Trophoblast cell (in vitro differentiated cells and primary cell): ENCODE measurements around the gene TEX2.
A peak's percentile ranks its signal among the peaks of the same experiment; 100 is the strongest.

Source experiments
- DNase-seq, 2 donors: peaks; one replicate each; pipeline ENCODE4 v3.0.0-alpha.2; 2016
- H2AFZ ChIP-seq: 2 replicates; pipeline ENCODE4 v1.6.1; 2013; ENCODE audit warnings: low read length, moderate library complexity, mild to moderate bottlenecking; ENCODE audit not compliant: insufficient read depth, poor library complexity
- H2AK5ac ChIP-seq: 2 replicates; pipeline ENCODE4 v1.6.1; 2013; ENCODE audit warnings: mild to moderate bottlenecking, low read length
- H2BK120ac ChIP-seq: 2 replicates; pipeline ENCODE4 v1.6.1; 2013; ENCODE audit warnings: low read length, mild to moderate bottlenecking, moderate library complexity; ENCODE audit not compliant: insufficient read depth, poor library complexity
- H2BK12ac ChIP-seq: 2 replicates; pipeline ENCODE4 v1.6.1; 2013; ENCODE audit warnings: mild to moderate bottlenecking, low read length, moderate library complexity
- H2BK5ac ChIP-seq: 2 replicates; pipeline ENCODE4 v1.6.1; 2013; ENCODE audit warnings: low read length, low read depth, moderate library complexity, mild to moderate bottlenecking; ENCODE audit not compliant: poor library complexity
- H3K14ac ChIP-seq: 2 replicates; pipeline ENCODE4 v1.6.1; 2013; ENCODE audit warnings: mild to moderate bottlenecking, low read length
- H3K18ac ChIP-seq: 2 replicates; pipeline ENCODE4 v1.6.1; 2013; ENCODE audit warnings: mild to moderate bottlenecking, low read length
- H3K23ac ChIP-seq: 2 replicates; pipeline ENCODE4 v1.6.1; 2013; ENCODE audit warnings: low read length
- H3K27ac ChIP-seq: 2 replicates; pipeline ENCODE4 v1.5.1; 2013; ENCODE audit warnings: low read depth, mild to moderate bottlenecking, inconsistent platforms, low read length, moderate library complexity
- H3K27me3 ChIP-seq: 2 replicates; pipeline ENCODE4 v1.6.1; 2013; ENCODE audit warnings: inconsistent platforms, mild to moderate bottlenecking, low read length, moderate library complexity; ENCODE audit not compliant: insufficient read depth
- H3K36me3 ChIP-seq, 2 experiments: 1 replicate in 1 of 2; 2 replicates in 1 of 2; pipeline ENCODE4 v1.6.1; 2013; ENCODE audit warnings: low read length in 2 of 2, mild to moderate bottlenecking in 2 of 2, moderate library complexity in 1 of 2; ENCODE audit not compliant: insufficient read depth in 2 of 2, control insufficient read depth in 1 of 2
- H3K4ac ChIP-seq: 2 replicates; pipeline ENCODE4 v1.6.1; 2013; ENCODE audit warnings: low read depth, mild to moderate bottlenecking, low read length, moderate library complexity
- H3K4me1 ChIP-seq, 2 experiments: 1 replicate in 1 of 2; 2 replicates in 1 of 2; pipeline ENCODE4 v1.6.1; 2013; ENCODE audit warnings: low read length in 2 of 2, mild to moderate bottlenecking in 2 of 2, moderate library complexity in 1 of 2; ENCODE audit not compliant: insufficient read depth in 2 of 2, control insufficient read depth in 1 of 2
- H3K4me2 ChIP-seq: 2 replicates; pipeline ENCODE4 v1.6.1; 2013; ENCODE audit warnings: inconsistent platforms, mild to moderate bottlenecking, low read length, moderate library complexity
- H3K4me3 ChIP-seq: 2 replicates; pipeline ENCODE4 v1.5.1; 2013; ENCODE audit warnings: mild to moderate bottlenecking, low read depth, low read length, inconsistent platforms
- H3K79me1 ChIP-seq: one replicate; pipeline ENCODE4 v1.6.1; 2013; ENCODE audit warnings: low read length
- H3K79me2 ChIP-seq: 2 replicates; pipeline ENCODE4 v1.6.1; 2013; ENCODE audit warnings: low read length, mild to moderate bottlenecking; ENCODE audit not compliant: control insufficient read depth, insufficient read depth, poor library complexity
- H3K9ac ChIP-seq: 2 replicates; pipeline ENCODE4 v1.6.1; 2013; ENCODE audit warnings: mild to moderate bottlenecking, low read length
- H3K9me3 ChIP-seq: 2 replicates; pipeline ENCODE4 v1.6.1; 2013; ENCODE audit warnings: low read depth, mild to moderate bottlenecking, control low read depth, inconsistent platforms, low read length; ENCODE audit not compliant: insufficient read depth
- H4K12ac ChIP-seq: 2 replicates; pipeline ENCODE4 v1.6.1; 2013; ENCODE audit warnings: low read depth, mild to moderate bottlenecking, low read length, moderate library complexity
- H4K8ac ChIP-seq: 2 replicates; pipeline ENCODE4 v1.6.1; 2013; ENCODE audit warnings: low read depth, mild to moderate bottlenecking, low read length, moderate library complexity
- H4K91ac ChIP-seq: one replicate; pipeline ENCODE4 v1.6.1; 2013; ENCODE audit warnings: low read depth, mild to moderate bottlenecking, low read length, moderate library complexity
- WGBS: extraction: QIAGEN DNeasy Blood & Tissue Kit; methylation state at CpG from one replicate; pipeline ENCODE4 v1.1.7; 2013; ENCODE audit warnings: missing lambda C conversion rate; ENCODE audit not compliant: insufficient read length, insufficient coverage; ENCODE audit errors: extremely low coverage; 5-methylcytosine and 5-hydroxymethylcytosine counted together

The TEX2 gene

DNA sequence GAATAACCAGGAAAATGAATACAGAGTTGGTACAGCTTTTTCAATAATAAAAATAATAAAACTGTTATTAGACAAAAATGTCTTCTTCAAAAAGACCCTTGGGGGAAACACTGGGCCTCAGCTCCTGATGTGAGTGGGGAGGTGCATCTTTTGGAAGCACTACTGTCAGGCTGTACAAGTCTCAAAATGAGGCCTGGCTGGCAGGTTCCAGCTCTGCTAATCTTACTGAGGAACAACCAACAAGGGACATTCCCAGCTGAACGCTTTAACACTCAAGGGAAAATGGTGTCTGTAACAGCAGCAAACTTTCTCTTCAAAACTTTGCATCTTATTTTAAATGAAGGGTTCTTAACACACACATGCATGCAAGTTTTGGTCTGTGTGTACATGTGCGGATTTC is 19.7 kb downstream of the TEX2 start:
- peaks cover 31 to 32% of the 10 kb centered on the region in 2 experiments for H3K4me1 ChIP-seq
- H3K27ac ChIP-seq, result peak overlapping the region; percentile 98
- no peaks in the 10 kb centered on the region for H3K9me3 ChIP-seq
- peaks cover 46% of the 10 kb centered on the region for H3K79me1 ChIP-seq
- peak overlapping the region; percentile 54 for H3K18ac ChIP-seq
- no peak overlapping the region for H2AFZ ChIP-seq
- H4K91ac ChIP-seq, result peak overlapping the region; percentile 95
- H3K4me2 ChIP-seq, result no peak overlapping the region
- peak overlapping the region; percentile 81 for H3K4ac ChIP-seq
- DNase-seq, result peak in 1 of 2 donors; percentile 46
- peak overlapping the region; percentile 75 for H4K8ac ChIP-seq
- no peaks in the 10 kb centered on the region for H3K36me3 ChIP-seq
- H2BK5ac ChIP-seq, result peak overlapping the region; percentile 97
- peak overlapping the region; percentile 93 for H2BK12ac ChIP-seq
- peak overlapping the region; percentile 68 for H3K14ac ChIP-seq
- H2AK5ac ChIP-seq, result peak overlapping the region; percentile 26
- H3K4me3 ChIP-seq, result no peak overlapping the region
- WGBS, result no CpG with 5 or more reads among the region's 2 CpGs
- H3K23ac ChIP-seq, result no peak overlapping the region
- H2BK120ac ChIP-seq, result peak overlapping the region; percentile 97
- peaks cover 16% of the 10 kb centered on the region for H3K79me2 ChIP-seq
- H4K12ac ChIP-seq, result no peak overlapping the region
- H3K9ac ChIP-seq, result no peak overlapping the region
- H3K27me3 ChIP-seq, result no peaks in the 10 kb centered on the region

DNA sequence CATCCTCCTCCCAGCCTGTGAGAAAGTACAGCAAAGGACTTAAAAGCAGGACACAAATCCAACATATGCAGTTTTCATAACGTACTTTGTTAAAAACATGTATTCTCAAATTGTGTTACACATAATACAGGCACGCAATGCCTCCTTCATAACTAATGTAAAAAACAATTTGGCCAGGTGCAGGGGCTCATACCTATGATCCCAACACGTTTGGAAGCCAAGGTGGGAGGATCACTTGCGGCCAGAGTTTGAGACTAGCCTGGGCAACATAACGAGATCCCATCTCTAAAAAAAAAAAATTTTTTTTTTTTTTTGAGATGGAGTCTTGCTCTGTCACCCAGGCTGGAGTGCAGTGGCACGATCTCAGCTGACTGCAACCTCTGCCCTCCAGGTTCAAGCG is 20.4 kb downstream of the TEX2 start:
- Histone ChIP-seq H3K79me2 (peaks cover 13% of the 10 kb centered on the region), H2BK12ac (peak overlapping the region; percentile 97), H3K9ac (no peak overlapping the region), H3K4me2 (no peak overlapping the region), H2AK5ac (peak overlapping the region; percentile 88), H4K8ac (peak overlapping the region; percentile 71), H3K27me3 (no peaks in the 10 kb centered on the region), H4K91ac (peak overlapping the region; percentile 92), H2AFZ (no peak overlapping the region), H3K4me1 (peaks cover 28 to 30% of the 10 kb centered on the region in 2 experiments), H2BK5ac (peak overlapping the region; percentile 92), H3K79me1 (peaks cover 44% of the 10 kb centered on the region), H3K36me3 (no peaks in the 10 kb centered on the region), H3K23ac (no peak overlapping the region), H3K18ac (peak overlapping the region; percentile 93), H3K4ac (peak overlapping the region; percentile 94), H3K14ac (peak overlapping the region; percentile 38), H2BK120ac (peak overlapping the region; percentile 93), H3K27ac (peak overlapping the region; percentile 98), H4K12ac (no peak overlapping the region), H3K4me3 (no peak overlapping the region), H3K9me3 (no peaks in the 10 kb centered on the region)
- no CpG with 5 or more reads among the region's 7 CpGs for WGBS
- DNase-seq, result peak; percentile 61 to 78

DNA sequence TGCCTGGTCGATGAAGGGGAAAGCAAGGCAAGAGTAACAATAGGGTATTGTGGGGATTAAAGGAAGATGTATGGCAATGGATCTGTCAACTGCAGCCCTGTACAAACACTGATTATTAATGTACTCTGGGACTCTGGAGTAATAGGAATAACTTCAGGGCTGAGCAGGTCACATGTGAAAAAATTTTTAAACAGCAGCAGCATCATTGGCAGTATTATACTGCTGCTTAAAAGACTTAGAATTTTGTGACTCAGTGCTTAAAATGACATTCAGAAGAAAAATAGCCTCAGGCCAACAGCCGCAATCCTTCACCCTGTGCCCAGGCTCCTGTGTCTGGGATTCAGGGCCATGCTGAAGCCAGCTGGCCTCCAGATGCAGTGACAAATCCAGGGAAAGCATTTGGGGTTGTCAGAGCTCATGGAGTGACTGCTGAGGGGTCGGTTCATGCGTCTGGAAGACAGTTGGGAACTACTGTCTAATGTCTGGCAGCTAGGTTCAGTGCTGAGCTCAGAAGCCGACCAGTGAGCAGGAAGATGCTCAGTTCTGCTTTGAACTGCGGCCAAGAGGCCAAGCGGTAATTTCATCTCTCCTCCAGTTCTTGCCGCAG is 22.2 kb downstream of the TEX2 start:
- H3K4me2 ChIP-seq, result peak overlapping the region; percentile 5
- no peaks in the 10 kb centered on the region for H3K27me3 ChIP-seq
- H3K14ac ChIP-seq, result peak overlapping the region; percentile 21
- H3K23ac ChIP-seq, result no peak overlapping the region
- H3K79me1 ChIP-seq, result peaks cover 39% of the 10 kb centered on the region
- H2BK12ac ChIP-seq, result peak overlapping the region; percentile 19
- DNase-seq, result peak; percentile 96
- no peak overlapping the region for H2AFZ ChIP-seq
- H4K91ac ChIP-seq, result peak overlapping the region; percentile 49
- WGBS, result no CpG with 5 or more reads among the region's 8 CpGs
- H3K4me1 ChIP-seq, result peaks cover 25 to 26% of the 10 kb centered on the region in 2 experiments
- H2AK5ac ChIP-seq, result no peak overlapping the region
- peak overlapping the region; percentile 67 for H3K18ac ChIP-seq
- no peaks in the 10 kb centered on the region for H3K9me3 ChIP-seq
- peak overlapping the region; percentile 85 for H2BK120ac ChIP-seq
- no peak overlapping the region for H3K4me3 ChIP-seq
- peaks cover 12% of the 10 kb centered on the region for H3K79me2 ChIP-seq
- no peak overlapping the region for H3K9ac ChIP-seq
- H3K36me3 ChIP-seq, result no peaks in the 10 kb centered on the region
- peak overlapping the region; percentile 20 for H3K4ac ChIP-seq
- peak overlapping the region; percentile 83 for H3K27ac ChIP-seq
- no peak overlapping the region for H4K12ac ChIP-seq
- peak overlapping the region; percentile 60 for H2BK5ac ChIP-seq
- H4K8ac ChIP-seq, result no peak overlapping the region

DNA sequence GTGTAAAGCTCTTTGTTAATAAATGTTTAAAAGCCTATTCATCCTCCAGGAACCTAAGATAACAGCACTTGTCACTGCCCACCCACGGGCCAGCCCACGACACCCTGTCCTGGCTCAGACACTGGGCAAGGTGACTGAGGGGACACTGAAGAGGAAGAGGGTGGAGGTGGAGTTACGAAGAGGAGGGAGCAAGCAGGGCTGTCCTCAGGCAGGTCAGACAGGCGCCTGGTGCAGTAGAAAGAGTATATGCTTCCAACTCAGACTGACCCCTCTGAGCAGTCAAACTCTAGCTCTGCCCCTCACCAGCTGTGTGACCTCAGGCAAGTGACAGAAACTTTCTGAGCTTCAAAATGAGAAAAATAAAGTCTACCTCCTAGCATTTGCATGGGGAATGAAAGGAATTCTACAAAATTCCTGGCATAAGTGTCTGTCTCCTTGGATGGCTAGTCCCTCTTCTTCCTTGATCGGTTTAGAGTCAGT is 22.8 kb downstream of the TEX2 start:
- peak overlapping the region; percentile 20 for H3K4ac ChIP-seq
- no CpG with 5 or more reads among the region's 5 CpGs for WGBS
- H2AFZ ChIP-seq, result no peak overlapping the region
- peak overlapping the region; percentile 83 for H4K91ac ChIP-seq
- H3K79me2 ChIP-seq, result peaks cover 12% of the 10 kb centered on the region
- peak overlapping the region; percentile 52 for H3K14ac ChIP-seq
- peak in 1 of 2 donors; percentile 69 for DNase-seq
- H3K4me1 ChIP-seq, result peaks cover 21 to 22% of the 10 kb centered on the region in 2 experiments
- peak overlapping the region; percentile 55 for H4K8ac ChIP-seq
- H3K9ac ChIP-seq, result no peak overlapping the region
- H2BK5ac ChIP-seq, result peak overlapping the region; percentile 60
- H4K12ac ChIP-seq, result peak overlapping the region; percentile 11
- H3K23ac ChIP-seq, result no peak overlapping the region
- H3K18ac ChIP-seq, result peak overlapping the region; percentile 92
- peak overlapping the region; percentile 5 for H3K4me2 ChIP-seq
- peak overlapping the region; percentile 83 for H3K27ac ChIP-seq
- no peaks in the 10 kb centered on the region for H3K27me3 ChIP-seq
- H3K36me3 ChIP-seq, result no peaks in the 10 kb centered on the region
- H3K79me1 ChIP-seq, result peaks cover 37% of the 10 kb centered on the region
- peak overlapping the region; percentile 46 for H2BK12ac ChIP-seq
- no peak overlapping the region for H3K4me3 ChIP-seq
- peak overlapping the region; percentile 65 for H2AK5ac ChIP-seq
- H3K9me3 ChIP-seq, result no peaks in the 10 kb centered on the region
- H2BK120ac ChIP-seq, result peak overlapping the region; percentile 85
